GM21786 (cell line): ENCODE measurements around the gene IL25.

Source experiments
- ATAC-seq: cut with Tn5 transposase; IDR thresholded peaks from one replicate; pipeline ENCODE4 v1.9.1; 2021; ENCODE audit not compliant: unreplicated experiment

The IL25 gene

GRCh38 chr14:23352506-23353432 lies 19.8 kb upstream of the IL25 start, which contains the start of gene SLC22A17:
Gene SLC22A17, minus strand, starts transcription at chr14:23352887.
- ATAC-seq, result no peak

- no peak for ATAC-seq
Observed at GRCh38 chr14:23353433-23353780, 19.2 kb upstream of the IL25 start.

- no peak for ATAC-seq
Observed at GRCh38 chr14:23354990-23355389, 17.6 kb upstream of the IL25 start.

GRCh38 chr14:23355871-23356435 lies 16.7 kb upstream of the IL25 start:
- no peak for ATAC-seq

GRCh38 chr14:23356662-23357061 lies 15.9 kb upstream of the IL25 start:
- no peak for ATAC-seq

GRCh38 chr14:23357261-23357660 lies 15.3 kb upstream of the IL25 start:
- no peak for ATAC-seq

GRCh38 chr14:23358042-23358441 lies 14.6 kb upstream of the IL25 start:
- ATAC-seq, result no peak

GRCh38 chr14:23358553-23359166 lies 13.9 kb upstream of the IL25 start:
- no peak for ATAC-seq

- ATAC-seq, result no peak
Observed at GRCh38 chr14:23359167-23359626, 13.4 kb upstream of the IL25 start.

- no peak for ATAC-seq
Observed at GRCh38 chr14:23359722-23360447, 12.7 kb upstream of the IL25 start.

- ATAC-seq, result no peak
Observed at GRCh38 chr14:23360496-23360895, 12.1 kb upstream of the IL25 start.

- ATAC-seq, result no peak
Observed at GRCh38 chr14:23361320-23361719, 11.3 kb upstream of the IL25 start.

- ATAC-seq, result no peak
Observed at GRCh38 chr14:23361763-23362162, 10.8 kb upstream of the IL25 start.

GRCh38 chr14:23362200-23362599 lies 10.4 kb upstream of the IL25 start:
- no peak for ATAC-seq

GRCh38 chr14:23364164-23365035 lies 8.2 kb upstream of the IL25 start:
- no peak for ATAC-seq

- ATAC-seq, result no peak
Observed at GRCh38 chr14:23365036-23365731, 7.4 kb upstream of the IL25 start, which contains the start of gene EFS. Gene EFS, minus strand, starts transcription at chr14:23365172. Its CDS starts 147 bp downstream, at chr14:23365025.

- no peak for ATAC-seq
Observed at GRCh38 chr14:23365732-23366425, 6.7 kb upstream of the IL25 start.

- ATAC-seq, result no peak
Observed at GRCh38 chr14:23366426-23366921, 6.1 kb upstream of the IL25 start.

- ATAC-seq, result no peak
Observed at GRCh38 chr14:23370221-23370620, 2.4 kb upstream of the IL25 start.
